PFSK-1 (cell line): ENCODE results near the gene COL6A3.

Source experiments
- FOXP2 ChIP-seq: optimal IDR thresholded peaks from 2 replicates; pipeline ENCODE3; 2011; ENCODE audit warnings: borderline replicate concordance, control low read depth, inconsistent platforms; ENCODE audit not compliant: insufficient read depth; ENCODE audit errors: extremely low read length, extremely low read depth
- POLR2AphosphoS5 ChIP-seq: IDR thresholded peaks from 2 replicates; pipeline ENCODE4 v1.6.1; 2012; ENCODE audit warnings: low read depth, mild to moderate bottlenecking, control low read depth, low read length, moderate library complexity
- TAF1 ChIP-seq: IDR thresholded peaks from 2 replicates; pipeline ENCODE4 v1.6.1; 2012; ENCODE audit warnings: low read length, control low read depth, borderline replicate concordance; ENCODE audit not compliant: insufficient read depth

GRCh38 chr2:237405006-237405559, 8.9 kb downstream of the COL6A3 start:
- TF ChIP-seq POLR2AphosphoS5 = no peak
- TF ChIP-seq TAF1 = no peak
- no peak for TF ChIP-seq FOXP2
